ENCODE results near the gene ZNF213.
A peak's percentile ranks its signal among the peaks of the same experiment; 100 is the strongest.

ZNF213 gene

DNA sequence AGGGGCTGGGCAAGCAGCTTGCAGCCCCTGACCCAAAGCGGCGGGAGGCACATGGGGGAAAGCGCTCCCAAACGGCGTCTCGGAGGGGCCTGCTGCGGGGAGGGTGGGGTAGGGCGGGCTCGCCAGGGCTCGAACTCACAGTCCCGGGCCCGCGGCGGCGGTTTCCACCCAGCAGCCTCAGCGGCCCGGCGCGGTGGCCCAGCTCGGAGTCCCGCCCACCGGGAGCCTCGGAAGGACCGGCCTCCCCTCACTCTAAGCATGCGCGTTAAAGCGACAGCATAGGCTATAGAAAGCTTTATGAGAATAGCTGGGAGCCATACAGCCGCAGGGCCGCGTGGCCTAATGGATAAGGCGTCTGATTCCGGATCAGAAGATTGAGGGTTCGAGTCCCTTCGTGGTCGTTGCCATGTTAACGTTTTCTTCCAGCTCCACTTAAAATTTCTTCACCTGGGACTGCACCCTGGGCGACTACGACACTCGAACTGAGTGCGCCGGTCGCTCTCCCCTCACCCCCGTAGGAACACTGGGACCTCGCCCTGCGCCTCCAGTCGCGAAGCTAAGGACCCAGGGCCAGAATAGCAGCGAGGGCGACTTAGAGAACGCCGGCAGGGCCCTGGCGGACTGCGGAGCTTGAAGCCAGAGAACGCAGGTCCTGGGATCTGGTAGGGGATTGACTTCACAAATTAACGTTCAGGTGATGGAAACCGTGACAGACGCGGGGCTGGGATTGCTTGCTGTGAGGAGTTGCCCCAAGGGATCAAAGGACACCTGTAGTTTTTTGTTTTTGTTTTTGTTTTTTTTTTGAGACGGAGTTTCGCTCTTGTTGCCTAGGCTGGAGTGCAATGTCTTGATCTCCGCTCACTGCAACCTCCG lies 15.8 kb downstream of the ZNF213 start (continued):
- TF ChIP-seq ZNF184 (tag by site-specific recombination; IDR thresholded peaks at IDR 0.05): peak; percentile 66; the same call in 1 of the 2 replicates
- TF ChIP-seq ZNF501 (tag by site-specific recombination; IDR thresholded peaks at IDR 0.05): peak; percentile 76
- no peak for TF ChIP-seq ZNF658 (tag by site-specific recombination; IDR thresholded peaks at IDR 0.05)
- no peak for TF ChIP-seq ZNF214 (tag by site-specific recombination; IDR thresholded peaks at IDR 0.05; ENCODE audit: borderline replicate concordance)
- peak; percentile 77 for TF ChIP-seq SP2 (tag by site-specific recombination; IDR thresholded peaks at IDR 0.05)
- no peak for TF ChIP-seq ZNF274 (IDR thresholded peaks at IDR 0.05; ENCODE audit: low read length)
- TF ChIP-seq ZNF274 (tag by site-specific recombination; IDR thresholded peaks at IDR 0.05; ENCODE audit: borderline replicate concordance): no peak
- no peak for TF ChIP-seq ZNF555 (tag by site-specific recombination; conservative IDR thresholded peaks at IDR 0.05)
- no peak for TF ChIP-seq YY2 (tag by site-specific recombination; IDR thresholded peaks at IDR 0.05)
- no peak for TF ChIP-seq ZNF266 (tag by site-specific recombination; IDR thresholded peaks at IDR 0.05; ENCODE audit: low read depth)
- TF ChIP-seq ZNF530 (tag by site-specific recombination; IDR thresholded peaks at IDR 0.05; ENCODE audit: low read depth): no peak
- no peak for TF ChIP-seq ZNF404 (tag by site-specific recombination; IDR thresholded peaks at IDR 0.05)
- TF ChIP-seq ZBTB20 (tag by site-specific recombination; IDR thresholded peaks at IDR 0.05): peak; percentile 88; the same call in 1 of the 2 replicates
- TF ChIP-seq SP3 (tag by site-specific recombination; IDR thresholded peaks at IDR 0.05): peak; percentile 70
- peak; percentile 86; the same call in 1 of the 2 replicates for TF ChIP-seq ZNF10 (tag by site-specific recombination; IDR thresholded peaks at IDR 0.05)
- peak; percentile 40; the same call in 1 of the 2 replicates for TF ChIP-seq ZXDB (tag by site-specific recombination; IDR thresholded peaks at IDR 0.05)
- peak; percentile 93 for TF ChIP-seq ZBTB17 (tag by site-specific recombination; IDR thresholded peaks at IDR 0.05)
- no peak for TF ChIP-seq ZNF426 (tag by site-specific recombination; IDR thresholded peaks at IDR 0.05)
- TF ChIP-seq ZFP41 (tag by site-specific recombination; IDR thresholded peaks at IDR 0.05; ENCODE audit: borderline replicate concordance): no peak
- TF ChIP-seq ZNF623 (tag by site-specific recombination; IDR thresholded peaks at IDR 0.05): no peak
- TF ChIP-seq, protein P1, sequence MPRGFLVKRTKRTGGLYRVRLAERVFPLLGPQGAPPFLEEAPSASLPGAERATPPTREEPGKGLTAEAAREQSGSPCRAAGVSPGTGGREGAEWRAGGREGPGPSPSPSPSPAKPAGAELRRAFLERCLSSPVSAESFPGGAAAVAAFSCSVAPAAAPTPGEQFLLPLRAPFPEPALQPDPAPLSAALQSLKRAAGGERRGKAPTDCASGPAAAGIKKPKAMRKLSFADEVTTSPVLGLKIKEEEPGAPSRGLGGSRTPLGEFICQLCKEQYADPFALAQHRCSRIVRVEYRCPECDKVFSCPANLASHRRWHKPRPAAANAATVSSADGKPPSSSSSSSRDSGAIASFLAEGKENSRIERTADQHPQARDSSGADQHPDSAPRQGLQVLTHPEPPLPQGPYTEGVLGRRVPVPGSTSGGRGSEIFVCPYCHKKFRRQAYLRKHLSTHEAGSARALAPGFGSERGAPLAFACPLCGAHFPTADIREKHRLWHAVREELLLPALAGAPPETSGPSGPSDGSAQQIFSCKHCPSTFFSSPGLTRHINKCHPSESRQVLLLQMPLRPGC (tag by site-specific recombination; IDR thresholded peaks at IDR 0.05): peak; percentile 24; the same call in 1 of the 2 replicates
- TF ChIP-seq ZNF660 (tag by site-specific recombination; IDR thresholded peaks at IDR 0.05): peak; percentile 90
- peak; percentile 78; the same call in 1 of the 2 replicates for TF ChIP-seq MZF1 (tag by site-specific recombination; IDR thresholded peaks at IDR 0.05; ENCODE audit: borderline replicate concordance)
- TF ChIP-seq ZIC2 (tag by site-specific recombination; IDR thresholded peaks at IDR 0.05): peak; percentile 60
- TF ChIP-seq GLIS1 (tag by site-specific recombination; IDR thresholded peaks at IDR 0.05): peak; percentile 46; the same call in 1 of the 2 replicates
- peak; percentile 16; the same call in 1 of the 2 replicates for TF ChIP-seq ZNF785 (tag by site-specific recombination; IDR thresholded peaks at IDR 0.05)
- TF ChIP-seq ZNF585B (tag by site-specific recombination; IDR thresholded peaks at IDR 0.05): no peak
- TF ChIP-seq ZNF561 (tag by site-specific recombination; IDR thresholded peaks at IDR 0.05; ENCODE audit: borderline replicate concordance): peak; percentile 4; the same call in 1 of the 2 replicates
- TF ChIP-seq, protein P2, sequence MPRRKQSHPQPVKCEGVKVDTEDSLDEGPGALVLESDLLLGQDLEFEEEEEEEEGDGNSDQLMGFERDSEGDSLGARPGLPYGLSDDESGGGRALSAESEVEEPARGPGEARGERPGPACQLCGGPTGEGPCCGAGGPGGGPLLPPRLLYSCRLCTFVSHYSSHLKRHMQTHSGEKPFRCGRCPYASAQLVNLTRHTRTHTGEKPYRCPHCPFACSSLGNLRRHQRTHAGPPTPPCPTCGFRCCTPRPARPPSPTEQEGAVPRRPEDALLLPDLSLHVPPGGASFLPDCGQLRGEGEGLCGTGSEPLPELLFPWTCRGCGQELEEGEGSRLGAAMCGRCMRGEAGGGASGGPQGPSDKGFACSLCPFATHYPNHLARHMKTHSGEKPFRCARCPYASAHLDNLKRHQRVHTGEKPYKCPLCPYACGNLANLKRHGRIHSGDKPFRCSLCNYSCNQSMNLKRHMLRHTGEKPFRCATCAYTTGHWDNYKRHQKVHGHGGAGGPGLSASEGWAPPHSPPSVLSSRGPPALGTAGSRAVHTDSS (tag by site-specific recombination; IDR thresholded peaks at IDR 0.05): 0 out of 2 replicates have a peak, but pooled peaks have one; percentile 9
- TF ChIP-seq, protein P3, sequence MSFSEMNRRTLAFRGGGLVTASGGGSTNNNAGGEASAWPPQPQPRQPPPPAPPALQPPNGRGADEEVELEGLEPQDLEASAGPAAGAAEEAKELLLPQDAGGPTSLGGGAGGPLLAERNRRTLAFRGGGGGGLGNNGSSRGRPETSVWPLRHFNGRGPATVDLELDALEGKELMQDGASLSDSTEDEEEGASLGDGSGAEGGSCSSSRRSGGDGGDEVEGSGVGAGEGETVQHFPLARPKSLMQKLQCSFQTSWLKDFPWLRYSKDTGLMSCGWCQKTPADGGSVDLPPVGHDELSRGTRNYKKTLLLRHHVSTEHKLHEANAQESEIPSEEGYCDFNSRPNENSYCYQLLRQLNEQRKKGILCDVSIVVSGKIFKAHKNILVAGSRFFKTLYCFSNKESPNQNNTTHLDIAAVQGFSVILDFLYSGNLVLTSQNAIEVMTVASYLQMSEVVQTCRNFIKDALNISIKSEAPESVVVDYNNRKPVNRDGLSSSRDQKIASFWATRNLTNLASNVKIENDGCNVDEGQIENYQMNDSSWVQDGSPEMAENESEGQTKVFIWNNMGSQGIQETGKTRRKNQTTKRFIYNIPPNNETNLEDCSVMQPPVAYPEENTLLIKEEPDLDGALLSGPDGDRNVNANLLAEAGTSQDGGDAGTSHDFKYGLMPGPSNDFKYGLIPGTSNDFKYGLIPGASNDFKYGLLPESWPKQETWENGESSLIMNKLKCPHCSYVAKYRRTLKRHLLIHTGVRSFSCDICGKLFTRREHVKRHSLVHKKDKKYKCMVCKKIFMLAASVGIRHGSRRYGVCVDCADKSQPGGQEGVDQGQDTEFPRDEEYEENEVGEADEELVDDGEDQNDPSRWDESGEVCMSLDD (tag by site-specific recombination; IDR thresholded peaks at IDR 0.05): no peak; the same call in 1 of the 2 replicates
- no peak for TF ChIP-seq GFI1B (tag by site-specific recombination; IDR thresholded peaks at IDR 0.05)
- peak; percentile 55; the same call in 1 of the 2 replicates for TF ChIP-seq ZNF366 (tag by site-specific recombination; conservative IDR thresholded peaks at IDR 0.05)
- no peak for TF ChIP-seq ZNF560 (tag by site-specific recombination; IDR thresholded peaks at IDR 0.05; ENCODE audit: borderline replicate concordance)
- peak; percentile 81 for TF ChIP-seq SCRT1 (tag by site-specific recombination; IDR thresholded peaks at IDR 0.05; ENCODE audit: borderline replicate concordance)
- peak; percentile 75 for TF ChIP-seq ZFP37 (tag by site-specific recombination; IDR thresholded peaks at IDR 0.05)
- no peak for TF ChIP-seq ZNF626 (tag by site-specific recombination; IDR thresholded peaks at IDR 0.05)

Measured in HEK293 (cell line).